ENCODE data around the gene THBS3.
"Not testable (repeated sequence)": the region's sequence is repeated elsewhere in the genome, so short reads cannot be mapped to it uniquely, and the experiment has no call there.

Gene THBS3

GRCh38 chr1:155233502-155233901, 25.8 kb upstream of the THBS3 start:
- DNase-seq, result not testable (repeated sequence)

- DNase-seq, result not testable (repeated sequence)
These were observed 24.6 kb upstream of the THBS3 start for GRCh38 chr1:155232001-155232978.

GRCh38 chr1:155231302-155231701, 23.6 kb upstream of the THBS3 start:
- not testable (repeated sequence) for DNase-seq

- no peak for DNase-seq
These were observed 20.4 kb upstream of the THBS3 start for GRCh38 chr1:155228096-155228427.

- peak; percentile 99 to 100 for DNase-seq
These were observed 19.8 kb upstream of the THBS3 start for GRCh38 chr1:155227261-155228095.

DNA sequence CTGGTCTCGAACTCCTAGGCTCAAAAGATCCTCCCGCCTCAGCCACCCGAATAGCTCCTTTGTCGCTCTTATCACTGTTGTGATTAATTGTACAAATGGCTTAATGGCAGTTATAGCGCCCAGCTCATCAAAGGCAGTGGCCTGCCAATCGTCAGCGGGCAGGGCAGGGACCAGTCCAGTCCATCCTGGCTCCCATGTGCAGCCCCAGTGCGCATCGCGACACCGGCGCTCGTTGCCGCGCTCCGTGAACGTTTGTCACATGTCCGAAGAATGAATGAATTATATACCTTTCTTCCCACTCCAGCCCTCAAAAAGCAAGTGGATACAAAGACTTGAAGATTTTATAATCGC, 19.2 kb upstream of the THBS3 start:
- no peak for DNase-seq

GRCh38 chr1:155226188-155226909, 18.7 kb upstream of the THBS3 start:
- peak; percentile 88 to 89 for DNase-seq

DNA sequence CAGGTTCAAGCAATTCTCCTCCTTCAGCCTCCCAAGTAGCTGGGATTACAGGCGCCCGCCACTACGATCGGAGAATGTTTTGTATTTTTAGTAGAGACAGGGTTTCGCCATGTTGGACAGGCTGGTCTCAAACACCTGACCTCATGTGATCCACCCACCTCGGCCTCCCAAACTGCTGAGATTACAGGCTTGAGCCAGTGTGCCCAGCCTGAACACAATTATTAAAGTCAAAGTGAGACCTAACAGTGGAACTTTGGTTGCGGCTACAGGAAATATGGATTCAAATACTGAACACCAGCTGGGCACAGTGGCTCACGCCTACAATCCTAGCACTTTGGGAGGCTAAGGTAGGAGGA, 17.7 kb upstream of the THBS3 start:
- DNase-seq, result not testable (repeated sequence)

DNA sequence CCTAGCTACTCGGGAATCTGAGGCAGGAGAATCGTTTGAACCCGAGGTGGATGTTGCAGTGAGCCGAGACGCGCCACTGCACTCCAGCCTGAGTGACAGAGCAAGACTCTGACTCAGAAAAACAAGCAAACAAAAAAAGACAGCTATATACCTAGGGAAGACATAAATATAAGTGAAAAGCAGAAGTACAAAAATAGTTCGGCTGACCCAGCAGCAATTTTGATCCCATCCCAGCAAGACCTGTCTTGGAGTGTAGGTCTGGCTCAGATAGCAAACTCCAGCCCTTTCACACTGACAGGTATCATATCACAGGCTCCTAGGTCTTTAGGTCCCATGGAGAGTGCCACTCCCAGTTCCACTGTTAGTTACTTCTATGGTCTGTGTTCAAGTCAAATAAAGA, 15.3 kb upstream of the THBS3 start:
- peak in 1 of 2 donors; percentile 19 for DNase-seq

DNA sequence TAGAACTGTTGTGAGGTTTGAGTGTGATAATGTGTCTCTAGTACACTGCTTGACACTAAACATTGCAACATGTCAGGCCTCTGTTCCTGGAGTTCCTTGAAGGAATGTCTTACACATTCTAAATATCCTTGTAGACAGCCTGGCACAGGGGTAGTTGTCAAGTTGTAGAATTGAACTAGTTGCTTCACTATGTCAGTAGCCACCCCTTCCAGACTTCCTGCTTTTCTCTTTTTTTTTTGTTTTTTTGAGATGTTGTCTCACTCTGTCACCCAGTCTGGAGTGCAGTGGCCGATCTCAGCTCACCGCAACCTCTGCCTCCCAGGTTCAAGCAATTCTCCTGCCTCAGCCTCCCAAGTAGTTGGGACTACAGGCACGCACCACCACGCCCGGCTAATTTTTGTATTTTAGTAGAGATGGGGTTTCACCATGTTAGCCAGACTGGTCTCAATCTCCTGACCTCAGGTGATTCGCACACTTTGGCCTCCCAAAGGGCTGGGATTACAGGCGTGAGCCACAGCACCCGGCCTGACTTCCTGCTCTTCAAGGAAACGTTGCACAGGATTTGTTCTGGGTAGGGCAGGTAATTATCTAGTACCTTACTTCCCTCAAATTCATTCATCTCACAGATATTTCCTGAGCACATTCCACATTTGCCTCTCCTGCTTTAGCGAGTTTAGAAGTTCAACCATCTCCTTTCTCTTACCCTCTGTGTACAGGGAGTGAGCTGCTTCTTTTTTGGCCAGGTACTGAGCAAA, 12.7 kb upstream of the THBS3 start:
- DNase-seq, result not testable (repeated sequence)

DNA sequence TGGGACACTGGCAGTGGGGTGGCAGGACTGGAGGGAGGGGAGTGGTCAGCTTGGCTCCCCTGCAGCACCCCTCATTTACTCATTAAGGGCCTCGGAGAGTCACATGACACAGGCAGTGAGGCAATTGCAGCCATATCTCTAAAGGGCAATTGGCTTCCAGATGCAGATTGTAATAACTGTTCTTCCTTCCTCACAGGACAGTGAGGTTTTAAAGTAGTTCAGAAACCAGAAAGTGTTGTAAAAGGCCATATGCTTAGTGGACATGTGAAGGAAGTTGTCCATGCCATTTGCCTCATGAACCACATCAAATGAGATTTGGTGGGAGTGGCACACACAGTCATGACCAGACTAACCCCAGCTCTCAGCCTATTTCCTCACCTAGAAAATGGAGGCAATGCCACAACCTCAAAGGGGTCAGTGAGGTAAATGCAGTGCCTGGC, 11.9 kb upstream of the THBS3 start:
- DNase-seq, result peak; percentile 41 to 53

- DNase-seq, result peak; percentile 35 to 43
These were observed 11.3 kb upstream of the THBS3 start for GRCh38 chr1:155218854-155219591.

- peak in 1 of 2 donors; percentile 49 for DNase-seq
These were observed 7.0 kb upstream of the THBS3 start for GRCh38 chr1:155214702-155215101.

- not testable (repeated sequence) for DNase-seq
These were observed 4.3 kb upstream of the THBS3 start for GRCh38 chr1:155212051-155212440.

- DNase-seq, result not testable (repeated sequence)
These were observed 3.8 kb upstream of the THBS3 start for GRCh38 chr1:155211381-155212050.

DNA sequence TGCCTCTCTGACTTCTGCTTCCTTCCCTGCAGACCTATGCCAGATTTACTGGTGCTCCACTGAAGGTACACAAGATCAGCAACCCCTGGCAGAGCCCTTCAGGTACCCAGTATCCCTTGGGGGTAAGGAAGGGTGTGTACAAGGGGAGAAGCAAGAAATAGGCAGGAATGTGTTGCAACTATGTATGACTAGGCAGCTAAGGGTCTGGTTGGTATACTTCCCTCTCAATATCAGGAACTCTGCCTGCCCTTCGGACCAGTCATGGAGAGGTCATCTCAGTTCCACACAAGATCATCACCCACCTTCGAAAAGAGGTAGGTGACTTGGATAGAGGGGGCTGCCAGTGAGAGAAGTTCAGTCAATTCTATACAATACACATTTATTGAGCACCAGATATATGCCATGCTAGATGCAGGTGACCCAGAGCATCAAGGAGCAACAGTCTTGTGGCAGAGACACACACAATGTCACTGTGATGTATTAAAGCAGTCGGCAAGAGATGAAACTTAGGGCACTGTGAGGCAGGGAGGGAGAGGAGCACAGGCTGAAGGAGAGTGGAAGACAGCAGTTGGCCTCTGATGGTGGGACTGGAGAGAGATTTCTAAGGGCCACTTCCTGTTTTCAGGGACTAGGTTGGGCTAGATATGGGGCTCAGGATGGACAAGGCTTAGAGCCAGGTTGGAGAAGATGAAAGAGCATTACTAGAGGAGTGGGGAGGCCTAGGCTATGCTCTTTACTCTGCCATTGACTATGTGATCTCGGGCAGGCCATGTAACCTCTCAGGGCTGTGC, 2.8 kb upstream of the THBS3 start:
- peak in 1 of 2 donors; percentile 42 for DNase-seq

- DNase-seq, result no peak
These were observed 1.6 kb upstream of the THBS3 start for GRCh38 chr1:155209312-155209721.

GRCh38 chr1:155208541-155209311, 1.0 kb upstream of the THBS3 start, which contains the start of gene MTX1:
MTX1 (plus strand) TSS chr1:155208695; CDS start chr1:155208805, 110 bp downstream.
- DNase-seq, result peak; percentile 95 to 96
